GM12891 (cell line): Measurements from ENCODE around the gene SORCS2.

ENCODE experiments used
- POLR2A ChIP-seq: IDR thresholded peaks from 2 replicates; pipeline ENCODE4 v1.6.1; 2011; ENCODE audit warnings: low read depth, low read length, control low read depth
- POLR2AphosphoS5 ChIP-seq: IDR thresholded peaks from 2 replicates; pipeline ENCODE4 v1.6.1; 2011; ENCODE audit warnings: low read depth, low read length, control low read depth
- SPI1 ChIP-seq: IDR thresholded peaks from 2 replicates; pipeline ENCODE4 v1.6.1; 2011; ENCODE audit warnings: low read depth, low read length, control low read depth
- TAF1 ChIP-seq: IDR thresholded peaks from 2 replicates; pipeline ENCODE4 v1.6.1; 2011; ENCODE audit warnings: low read depth, low read length, control low read depth

GRCh38 chr4:7315286-7315685 is 122.9 kb downstream of the SORCS2 start:
- TF ChIP-seq POLR2A (no peak), POLR2AphosphoS5 (no peak), TAF1 (no peak), SPI1 (no peak)
